Measurements from ENCODE around the gene SAFB. TPM values are rescaled to one million over a fixed set of nuclear protein-coding genes. Genes with fewer than 3 reads are reported as not detected.
"Not testable (repeated sequence)": the region's sequence is repeated elsewhere in the genome, so short reads cannot be mapped to it uniquely, and the experiment has no call there.

The SAFB gene
- total and polyA plus RNA-seq, 2 experiments from 2014 or later = 50.2 to 75.8 TPM

GRCh38 chr19:5686647-5687359 is 63.9 kb downstream of the SAFB start:
- 0% methylated on average over 11 of the region's 59 CpGs for WGBS (ENCODE audit: low lambda C conversion rate, missing lambda C conversion rate)

GRCh38 chr19:5687360-5688198 is 64.7 kb downstream of the SAFB start:
- Histone ChIP-seq H3K27me3 (no peaks in the 10 kb centered on the region), H3K4me1 (ENCODE audit: insufficient read depth) (peaks cover 8% of the 10 kb centered on the region), H2AFZ (no peak overlapping the region), H3K36me3 (replicated peaks; ENCODE audit: insufficient read depth, low read depth) (no peaks in the 10 kb centered on the region), H3K4me3 (no peak overlapping the region), H3K9me2 (replicated peaks; ENCODE audit: insufficient read depth) (no peaks in the 10 kb centered on the region), H3K79me2 (peaks cover 24% of the 10 kb centered on the region), H3K4me2 (peak overlapping the region; percentile 82), H3K27ac (no peak overlapping the region), H3K9me3 (ENCODE audit: low read depth) (no peaks in the 10 kb centered on the region), H4K20me1 (ENCODE audit: insufficient read depth, poor library complexity, severe bottlenecking) (peaks cover 23% of the 10 kb centered on the region)
- 86% methylated on average over 55 of the region's 76 CpGs for WGBS (ENCODE audit: low lambda C conversion rate, missing lambda C conversion rate)
- DNase-seq (ENCODE audit: low spot score) = no peak
- TF ChIP-seq CTCF (IDR thresholded peaks at IDR 0.05; ENCODE audit: poor library complexity) (no peak), EZH2 (IDR thresholded peaks at IDR 0.05; ENCODE audit: borderline replicate concordance) (no peak)

More at GRCh38 chr19:5686647-5687359, 63.9 kb downstream of the SAFB start:
- no peaks in the 10 kb centered on the region for H3K36me3 ChIP-seq (replicated peaks; ENCODE audit: insufficient read depth, low read depth)
- H3K9me3 ChIP-seq (ENCODE audit: low read depth) = no peaks in the 10 kb centered on the region
- peaks cover 16% of the 10 kb centered on the region for H3K79me2 ChIP-seq
- peaks cover 15% of the 10 kb centered on the region for H4K20me1 ChIP-seq (ENCODE audit: insufficient read depth, poor library complexity, severe bottlenecking)
- H3K27me3 ChIP-seq = no peaks in the 10 kb centered on the region
- peaks cover 3% of the 10 kb centered on the region for H3K4me1 ChIP-seq (ENCODE audit: insufficient read depth)
- peak overlapping the region; percentile 75 for H3K27ac ChIP-seq
- DNase-seq (ENCODE audit: low spot score) = peak; percentile 97
- H3K4me2 ChIP-seq = peak overlapping the region; percentile 82
- H3K4me3 ChIP-seq = peak overlapping the region; percentile 51
- no peak for TF ChIP-seq EZH2 (IDR thresholded peaks at IDR 0.05; ENCODE audit: borderline replicate concordance)
- TF ChIP-seq EZH2phosphoT487 (IDR thresholded peaks at IDR 0.05; ENCODE audit: low read depth, severe bottlenecking, unreplicated experiment) = no peak
- peak; percentile 80 for TF ChIP-seq CTCF (IDR thresholded peaks at IDR 0.05; ENCODE audit: poor library complexity)
- H3K9me2 ChIP-seq (replicated peaks; ENCODE audit: insufficient read depth) = no peaks in the 10 kb centered on the region
- peak overlapping the region; percentile 64 for H2AFZ ChIP-seq

DNA sequence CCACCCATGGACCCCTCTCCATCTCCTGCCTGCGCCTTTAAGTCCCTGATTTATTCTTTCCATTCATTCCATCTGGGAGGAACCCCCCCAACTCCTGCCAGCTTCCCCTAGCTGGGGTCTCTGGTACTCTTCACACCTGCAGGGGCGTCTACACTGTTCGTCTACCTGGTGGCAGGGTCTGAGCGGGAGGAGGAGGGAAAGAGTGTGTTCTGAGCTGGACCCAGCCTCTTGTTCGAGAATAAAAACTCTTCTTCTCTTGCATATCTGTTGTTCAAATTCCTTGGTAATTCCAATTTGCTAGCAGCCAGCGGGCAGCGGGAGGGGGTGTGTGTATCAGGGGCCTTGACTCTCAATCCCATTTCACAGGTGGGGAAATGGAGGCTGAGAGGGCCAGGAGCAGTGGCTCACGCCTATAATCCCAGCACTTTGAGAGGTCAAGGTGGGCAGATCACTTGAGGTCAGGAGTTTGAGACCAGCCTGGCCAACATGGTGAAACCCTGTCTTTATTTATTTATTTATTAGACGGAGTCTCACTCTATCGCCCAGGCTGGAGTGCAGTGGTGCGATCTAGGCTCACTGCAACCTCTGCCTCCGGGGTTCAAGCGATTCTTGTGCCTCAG is 65.5 kb downstream of the SAFB start:
- not testable (repeated sequence) for H3K4me1 ChIP-seq (ENCODE audit: insufficient read depth); H3K4me2 ChIP-seq; H2AFZ ChIP-seq; H3K27ac ChIP-seq; DNase-seq (ENCODE audit: low spot score); H3K27me3 ChIP-seq; H3K4me3 ChIP-seq; H3K9me2 ChIP-seq (replicated peaks; ENCODE audit: insufficient read depth); H3K9me3 ChIP-seq (ENCODE audit: low read depth); H3K36me3 ChIP-seq (replicated peaks; ENCODE audit: insufficient read depth, low read depth)
- peaks cover 31% of the 10 kb centered on the region for H4K20me1 ChIP-seq (ENCODE audit: insufficient read depth, poor library complexity, severe bottlenecking)
- 95% methylated on average over 13 of the region's 13 CpGs for WGBS (ENCODE audit: low lambda C conversion rate, missing lambda C conversion rate)
- H3K79me2 ChIP-seq = peaks cover 32% of the 10 kb centered on the region
